ENCODE results near the gene TIMP2. TPM values are rescaled to one million over a fixed set of nuclear protein-coding genes. Genes with fewer than 3 reads are reported as not detected.

The TIMP2 gene
- total RNA-seq, 1 donor from 2014 or later: 1,096 TPM

GRCh38 chr17:78876094-78876597 lies 49.0 kb downstream of the TIMP2 start:
- TF ChIP-seq, protein P1, sequence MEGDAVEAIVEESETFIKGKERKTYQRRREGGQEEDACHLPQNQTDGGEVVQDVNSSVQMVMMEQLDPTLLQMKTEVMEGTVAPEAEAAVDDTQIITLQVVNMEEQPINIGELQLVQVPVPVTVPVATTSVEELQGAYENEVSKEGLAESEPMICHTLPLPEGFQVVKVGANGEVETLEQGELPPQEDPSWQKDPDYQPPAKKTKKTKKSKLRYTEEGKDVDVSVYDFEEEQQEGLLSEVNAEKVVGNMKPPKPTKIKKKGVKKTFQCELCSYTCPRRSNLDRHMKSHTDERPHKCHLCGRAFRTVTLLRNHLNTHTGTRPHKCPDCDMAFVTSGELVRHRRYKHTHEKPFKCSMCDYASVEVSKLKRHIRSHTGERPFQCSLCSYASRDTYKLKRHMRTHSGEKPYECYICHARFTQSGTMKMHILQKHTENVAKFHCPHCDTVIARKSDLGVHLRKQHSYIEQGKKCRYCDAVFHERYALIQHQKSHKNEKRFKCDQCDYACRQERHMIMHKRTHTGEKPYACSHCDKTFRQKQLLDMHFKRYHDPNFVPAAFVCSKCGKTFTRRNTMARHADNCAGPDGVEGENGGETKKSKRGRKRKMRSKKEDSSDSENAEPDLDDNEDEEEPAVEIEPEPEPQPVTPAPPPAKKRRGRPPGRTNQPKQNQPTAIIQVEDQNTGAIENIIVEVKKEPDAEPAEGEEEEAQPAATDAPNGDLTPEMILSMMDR (IDR thresholded peaks at IDR 0.05): no peak
- Mint-ChIP-seq H3K27me3 (ENCODE audit: unreplicated experiment) (no peaks in the 10 kb centered on the region), H3K36me3 (ENCODE audit: unreplicated experiment) (peaks cover 18% of the 10 kb centered on the region), H3K9me3 (ENCODE audit: unreplicated experiment) (no peaks in the 10 kb centered on the region), H3K27ac (ENCODE audit: unreplicated experiment) (peak overlapping the region; percentile 68), H3K4me3 (ENCODE audit: unreplicated experiment) (no peak overlapping the region), H3K4me1 (ENCODE audit: unreplicated experiment) (peaks cover 69% of the 10 kb centered on the region)
- no peak for DNase-seq (ENCODE audit: extremely low spot score, unreplicated experiment)

GRCh38 chr17:78875363-78876093 lies 49.7 kb downstream of the TIMP2 start:
- Mint-ChIP-seq H3K36me3 (ENCODE audit: unreplicated experiment) (peaks cover 23% of the 10 kb centered on the region), H3K4me3 (ENCODE audit: unreplicated experiment) (no peak overlapping the region), H3K27me3 (ENCODE audit: unreplicated experiment) (no peaks in the 10 kb centered on the region), H3K27ac (ENCODE audit: unreplicated experiment) (peak overlapping the region; percentile 68), H3K4me1 (ENCODE audit: unreplicated experiment) (peaks cover 63% of the 10 kb centered on the region), H3K9me3 (ENCODE audit: unreplicated experiment) (no peaks in the 10 kb centered on the region)
- DNase-seq (ENCODE audit: extremely low spot score, unreplicated experiment): no peak
- TF ChIP-seq, protein P1 (IDR thresholded peaks at IDR 0.05): no peak

DNA sequence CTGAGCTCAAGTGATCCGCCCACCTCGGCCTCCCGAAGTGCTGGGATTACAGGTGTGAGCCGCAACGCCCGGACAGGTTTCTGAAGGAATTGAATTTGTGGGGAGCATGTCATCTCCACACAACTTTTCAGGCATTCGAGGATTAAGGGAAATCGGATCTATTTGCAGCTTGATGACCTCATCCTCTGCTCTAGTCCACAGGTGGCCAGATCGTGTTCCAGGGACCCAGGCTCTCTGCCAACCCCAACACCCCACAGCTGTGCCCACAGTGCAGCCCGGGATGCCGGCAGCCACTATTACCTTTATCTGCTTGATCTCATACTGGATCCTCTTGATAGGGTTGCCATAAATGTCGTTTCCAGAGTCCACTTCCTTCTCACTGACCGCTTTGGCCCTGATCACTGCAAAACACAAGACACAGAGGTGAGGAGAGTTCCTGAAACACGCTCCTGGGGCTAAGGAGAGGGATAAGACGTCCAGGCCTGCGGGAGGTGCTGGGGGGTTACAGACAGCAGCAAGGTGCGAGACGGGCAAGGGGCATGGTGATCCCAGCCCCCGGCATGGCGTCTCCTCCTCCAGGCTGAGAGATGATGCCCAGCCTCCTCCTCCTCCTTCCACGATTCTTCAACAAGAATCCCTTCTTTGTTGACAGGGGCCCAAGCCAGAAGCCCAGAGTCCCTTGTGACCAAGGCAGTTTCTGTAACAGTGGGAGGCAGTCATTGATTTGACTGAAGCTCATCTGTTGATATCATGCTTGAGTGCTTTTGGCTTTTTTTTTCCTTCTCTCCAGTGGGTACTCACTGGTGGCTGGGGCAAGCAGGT lies 51.5 kb downstream of the TIMP2 start:
- Mint-ChIP-seq H3K4me1 (ENCODE audit: unreplicated experiment) (peaks cover 58% of the 10 kb centered on the region), H3K27me3 (ENCODE audit: unreplicated experiment) (no peaks in the 10 kb centered on the region), H3K4me3 (ENCODE audit: unreplicated experiment) (peak overlapping the region; percentile 17), H3K9me3 (ENCODE audit: unreplicated experiment) (no peaks in the 10 kb centered on the region), H3K27ac (ENCODE audit: unreplicated experiment) (peak overlapping the region; percentile 57), H3K36me3 (ENCODE audit: unreplicated experiment) (peaks cover 38% of the 10 kb centered on the region)
- no peak for DNase-seq (ENCODE audit: extremely low spot score, unreplicated experiment)
- TF ChIP-seq, protein P1 (IDR thresholded peaks at IDR 0.05): no peak

GRCh38 chr17:78872486-78872885 lies 52.7 kb downstream of the TIMP2 start:
- Mint-ChIP-seq H3K27ac (ENCODE audit: unreplicated experiment) (no peak overlapping the region), H3K36me3 (ENCODE audit: unreplicated experiment) (peaks cover 47% of the 10 kb centered on the region), H3K4me1 (ENCODE audit: unreplicated experiment) (peaks cover 61% of the 10 kb centered on the region), H3K27me3 (ENCODE audit: unreplicated experiment) (no peaks in the 10 kb centered on the region), H3K4me3 (ENCODE audit: unreplicated experiment) (no peak overlapping the region), H3K9me3 (ENCODE audit: unreplicated experiment) (no peaks in the 10 kb centered on the region)
- TF ChIP-seq, protein P1 (IDR thresholded peaks at IDR 0.05): no peak
- no peak for DNase-seq (ENCODE audit: extremely low spot score, unreplicated experiment)

DNA sequence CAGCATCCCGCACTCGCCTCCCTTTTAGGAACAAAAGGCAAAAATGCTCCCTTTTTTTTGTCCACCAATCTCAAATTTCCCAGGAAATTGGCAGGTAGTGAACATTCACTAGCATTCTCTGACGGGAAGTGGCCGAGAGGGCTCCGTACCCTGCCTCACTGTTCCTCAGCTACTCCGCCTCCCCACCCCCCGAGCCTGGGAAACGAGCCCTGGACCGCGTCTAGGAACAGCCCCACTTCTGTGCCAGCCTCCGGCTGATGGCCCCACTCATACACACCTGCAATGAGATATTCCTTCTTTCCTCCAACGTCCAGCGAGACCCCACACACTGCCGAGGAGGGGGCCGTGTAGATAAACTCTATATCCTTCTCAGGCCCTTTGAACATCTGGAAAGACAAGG lies 54.6 kb downstream of the TIMP2 start:
- DNase-seq (ENCODE audit: extremely low spot score, unreplicated experiment): no peak
- TF ChIP-seq, protein P1 (IDR thresholded peaks at IDR 0.05): no peak
- H3K4me1 Mint-ChIP-seq (ENCODE audit: unreplicated experiment): peaks cover 63% of the 10 kb centered on the region
- no peak overlapping the region for H3K4me3 Mint-ChIP-seq (ENCODE audit: unreplicated experiment)
- H3K9me3 Mint-ChIP-seq (ENCODE audit: unreplicated experiment): no peaks in the 10 kb centered on the region
- H3K27ac Mint-ChIP-seq (ENCODE audit: unreplicated experiment): no peak overlapping the region
- H3K36me3 Mint-ChIP-seq (ENCODE audit: unreplicated experiment): peaks cover 41% of the 10 kb centered on the region
- H3K27me3 Mint-ChIP-seq (ENCODE audit: unreplicated experiment): no peaks in the 10 kb centered on the region
